IPS-20b (cell line): Measurements from ENCODE around the gene MXI1.
"Not testable (repeated sequence)": the region's sequence is repeated elsewhere in the genome, so short reads cannot be mapped to it uniquely, and the experiment has no call there.

Experiments used
- H3K27ac ChIP-seq: one replicate; pipeline ENCODE4 v1.5.1; 2013; ENCODE audit warnings: low read length
- H3K27me3 ChIP-seq: 2 replicates; pipeline ENCODE4 v1.6.1; 2013; ENCODE audit warnings: mild to moderate bottlenecking, low read length, inconsistent platforms; ENCODE audit not compliant: insufficient read depth
- H3K36me3 ChIP-seq: 2 replicates; pipeline ENCODE4 v1.6.1; 2013; ENCODE audit warnings: low read depth, mild to moderate bottlenecking, inconsistent platforms, low read length, moderate library complexity; ENCODE audit not compliant: insufficient read depth
- H3K4me1 ChIP-seq: 2 replicates; pipeline ENCODE4 v1.6.1; 2013; ENCODE audit warnings: mild to moderate bottlenecking, control low read depth, inconsistent platforms, low read length, moderate library complexity; ENCODE audit not compliant: insufficient read depth
- H3K4me3 ChIP-seq: 2 replicates; pipeline ENCODE4 v1.5.1; 2013; ENCODE audit warnings: mild to moderate bottlenecking, low read length, inconsistent platforms
- H3K9ac ChIP-seq: 2 replicates; pipeline ENCODE4 v1.6.1; 2013; ENCODE audit warnings: low read depth, mild to moderate bottlenecking, inconsistent platforms, low read length, moderate library complexity
- H3K9me3 ChIP-seq: 2 replicates; pipeline ENCODE4 v1.6.1; 2013; ENCODE audit warnings: mild to moderate bottlenecking, low read depth, low read length, inconsistent platforms; ENCODE audit not compliant: insufficient read depth

The MXI1 gene

GRCh38 chr10:110226926-110227641, 19.7 kb downstream of the MXI1 start:
- Histone ChIP-seq H3K4me1 (peaks cover 8% of the 10 kb centered on the region; the same call in 1 of the 2 replicates), H3K27me3 (peaks cover 18% of the 10 kb centered on the region), H3K36me3 (no peaks in the 10 kb centered on the region), H3K27ac (no peak overlapping the region), H3K9me3 (no peaks in the 10 kb centered on the region), H3K4me3 (peak overlapping the region; percentile 76), H3K9ac (peak overlapping the region; percentile 45; the same call in 1 of the 2 replicates)

- Histone ChIP-seq H3K36me3 (no peaks in the 10 kb centered on the region), H3K9me3 (no peaks in the 10 kb centered on the region), H3K4me3 (peak overlapping the region; percentile 76), H3K9ac (no peak overlapping the region), H3K27me3 (peaks cover 8% of the 10 kb centered on the region), H3K27ac (no peak overlapping the region), H3K4me1 (0 out of 2 replicates have a peak, but pooled peaks cover 3% of the 10 kb centered on the region)
These were observed 20.7 kb downstream of the MXI1 start for GRCh38 chr10:110228066-110228465.

- 0 out of 2 replicates have a peak, but pooled peaks cover 3% of the 10 kb centered on the region for H3K4me1 ChIP-seq
- H3K27me3 ChIP-seq = 0 out of 2 replicates have a peak, but pooled peaks cover 2% of the 10 kb centered on the region
- no peaks in the 10 kb centered on the region for H3K36me3 ChIP-seq
- H3K9me3 ChIP-seq = no peaks in the 10 kb centered on the region
- no peak overlapping the region for H3K9ac ChIP-seq
- H3K27ac ChIP-seq = no peak overlapping the region
- H3K4me3 ChIP-seq = no peak overlapping the region
These were observed 21.8 kb downstream of the MXI1 start for GRCh38 chr10:110229155-110229554.

- no peak overlapping the region for H3K4me3 ChIP-seq
- H3K27ac ChIP-seq = no peak overlapping the region
- no peaks in the 10 kb centered on the region for H3K27me3 ChIP-seq
- no peaks in the 10 kb centered on the region for H3K36me3 ChIP-seq
- no peak overlapping the region for H3K9ac ChIP-seq
- H3K9me3 ChIP-seq = no peaks in the 10 kb centered on the region
- no peaks in the 10 kb centered on the region for H3K4me1 ChIP-seq
These were observed 26.4 kb downstream of the MXI1 start for GRCh38 chr10:110233846-110234245.

GRCh38 chr10:110237894-110238480, 30.6 kb downstream of the MXI1 start:
- Histone ChIP-seq H3K4me1 (no peaks in the 10 kb centered on the region), H3K9me3 (no peaks in the 10 kb centered on the region), H3K9ac (no peak overlapping the region), H3K27me3 (no peaks in the 10 kb centered on the region), H3K4me3 (no peak overlapping the region), H3K36me3 (no peaks in the 10 kb centered on the region), H3K27ac (no peak overlapping the region)

- Histone ChIP-seq H3K4me1 (peaks cover 12% of the 10 kb centered on the region; the same call in 1 of the 2 replicates), H3K4me3 (no peak overlapping the region), H3K9me3 (no peaks in the 10 kb centered on the region), H3K36me3 (no peaks in the 10 kb centered on the region), H3K27ac (no peak overlapping the region), H3K9ac (no peak overlapping the region), H3K27me3 (no peaks in the 10 kb centered on the region)
These were observed 32.5 kb downstream of the MXI1 start for GRCh38 chr10:110239892-110240291.

GRCh38 chr10:110241407-110241806, 34.0 kb downstream of the MXI1 start:
- Histone ChIP-seq H3K9ac (no peak overlapping the region), H3K27me3 (no peaks in the 10 kb centered on the region), H3K4me1 (peaks cover 14% of the 10 kb centered on the region; the same call in 1 of the 2 replicates), H3K36me3 (no peaks in the 10 kb centered on the region), H3K9me3 (no peaks in the 10 kb centered on the region), H3K27ac (no peak overlapping the region), H3K4me3 (no peak overlapping the region)

GRCh38 chr10:110241841-110242240, 34.4 kb downstream of the MXI1 start:
- H3K9me3 ChIP-seq = no peaks in the 10 kb centered on the region
- no peak overlapping the region for H3K4me3 ChIP-seq
- peaks cover 14% of the 10 kb centered on the region; the same call in 1 of the 2 replicates for H3K4me1 ChIP-seq
- H3K27ac ChIP-seq = no peak overlapping the region
- no peaks in the 10 kb centered on the region for H3K27me3 ChIP-seq
- H3K36me3 ChIP-seq = no peaks in the 10 kb centered on the region
- no peak overlapping the region for H3K9ac ChIP-seq

GRCh38 chr10:110242511-110242910, 35.1 kb downstream of the MXI1 start:
- Histone ChIP-seq H3K4me1 (peaks cover 14% of the 10 kb centered on the region; the same call in 1 of the 2 replicates), H3K36me3 (no peaks in the 10 kb centered on the region), H3K27ac (no peak overlapping the region), H3K4me3 (no peak overlapping the region), H3K9me3 (no peaks in the 10 kb centered on the region), H3K27me3 (no peaks in the 10 kb centered on the region), H3K9ac (no peak overlapping the region)

GRCh38 chr10:110244550-110244949, 37.1 kb downstream of the MXI1 start:
- no peaks in the 10 kb centered on the region for H3K27me3 ChIP-seq
- H3K4me1 ChIP-seq = peaks cover 14% of the 10 kb centered on the region; the same call in 1 of the 2 replicates
- H3K36me3 ChIP-seq = no peaks in the 10 kb centered on the region
- H3K4me3 ChIP-seq = no peak overlapping the region
- H3K27ac ChIP-seq = no peak overlapping the region
- no peak overlapping the region for H3K9ac ChIP-seq
- no peaks in the 10 kb centered on the region for H3K9me3 ChIP-seq

GRCh38 chr10:110247833-110248232, 40.4 kb downstream of the MXI1 start:
- H3K36me3 ChIP-seq, H3K9ac ChIP-seq, H3K27me3 ChIP-seq, H3K4me3 ChIP-seq, H3K27ac ChIP-seq, H3K9me3 ChIP-seq: not testable (repeated sequence)
- H3K4me1 ChIP-seq = peaks cover 14% of the 10 kb centered on the region; the same call in 1 of the 2 replicates

GRCh38 chr10:110249489-110249888, 42.1 kb downstream of the MXI1 start:
- H3K9me3 ChIP-seq, H3K4me1 ChIP-seq, H3K9ac ChIP-seq, H3K27me3 ChIP-seq, H3K27ac ChIP-seq, H3K36me3 ChIP-seq, H3K4me3 ChIP-seq: not testable (repeated sequence)
